Loucy (cell line): ENCODE measurements around the gene HPD.

Source experiments
- CTCF ChIP-seq: fragments of 200-600 bp; sonication (generic); conservative IDR thresholded peaks from 2 replicates; pipeline ENCODE4 v1.5.1; 2014; ENCODE audit warnings: mild to moderate bottlenecking, antibody characterized with exemption, low read length
- EZH2phosphoT487 ChIP-seq: fragments of 200-600 bp; IDR thresholded peaks from 2 replicates; pipeline ENCODE4 v1.6.1; 2018; ENCODE audit warnings: antibody characterized with exemption, mild to moderate bottlenecking, moderate library complexity, borderline replicate concordance

- TF ChIP-seq CTCF = no peak
- no peak for TF ChIP-seq EZH2phosphoT487
Measured at GRCh38 chr12:121799842-121800693, 58.6 kb downstream of the HPD start.
